Stimulated activated CD8-positive, alpha-beta memory T cell treated with anti-CD3 and anti-CD28 coated beads, Interleukin-7, amount 100 ng/mL, for 4 hours (primary cell): ENCODE results near the gene PMFBP1.

Experiments
- DNase-seq, 2 donors: peaks; one replicate each; pipeline ENCODE4 v3.0.0-alpha.2; 2020; ENCODE audit warnings: low read depth in 2 of 2

The PMFBP1 gene

GRCh38 chr16:72172105-72173034, at the start of gene PMFBP1:
TSS of gene PMFBP1 (minus strand) at chr16:72172155. CDS start at chr16:72171208, 947 bp downstream.
- DNase-seq: no peak

- no peak for DNase-seq
These were observed 49.7 kb upstream of the PMFBP1 start for GRCh38 chr16:72221630-72222024.

- DNase-seq: no peak
These were observed 49.1 kb upstream of the PMFBP1 start for GRCh38 chr16:72220875-72221629.

- DNase-seq: no peak
These were observed 47.3 kb upstream of the PMFBP1 start for GRCh38 chr16:72219282-72219681.

- DNase-seq: no peak
These were observed 44.8 kb upstream of the PMFBP1 start for GRCh38 chr16:72216767-72217166.

GRCh38 chr16:72214821-72215220, 42.9 kb upstream of the PMFBP1 start:
- DNase-seq: no peak

GRCh38 chr16:72211110-72211509, 39.2 kb upstream of the PMFBP1 start:
- DNase-seq: no peak

- no peak for DNase-seq
These were observed 38.6 kb upstream of the PMFBP1 start for GRCh38 chr16:72210555-72210954.

- no peak for DNase-seq
These were observed 38.1 kb upstream of the PMFBP1 start for GRCh38 chr16:72210072-72210471.

- no peak for DNase-seq
These were observed 34.3 kb upstream of the PMFBP1 start for GRCh38 chr16:72206299-72206698.

GRCh38 chr16:72203401-72203800, 31.4 kb upstream of the PMFBP1 start:
- DNase-seq: no peak

- no peak for DNase-seq
These were observed 30.1 kb upstream of the PMFBP1 start for GRCh38 chr16:72202014-72202413.

- no peak for DNase-seq
These were observed 29.4 kb upstream of the PMFBP1 start for GRCh38 chr16:72201387-72201786.

GRCh38 chr16:72199761-72200337, 27.9 kb upstream of the PMFBP1 start:
- no peak for DNase-seq

GRCh38 chr16:72198771-72199201, 26.8 kb upstream of the PMFBP1 start:
- no peak for DNase-seq

GRCh38 chr16:72198021-72198711, 26.2 kb upstream of the PMFBP1 start:
- no peak for DNase-seq

- no peak for DNase-seq
These were observed 25.6 kb upstream of the PMFBP1 start for GRCh38 chr16:72197545-72197944.

- DNase-seq: no peak
These were observed 23.7 kb upstream of the PMFBP1 start for GRCh38 chr16:72195609-72196008.

- DNase-seq: no peak
These were observed 19.6 kb upstream of the PMFBP1 start for GRCh38 chr16:72191551-72191950.

GRCh38 chr16:72189865-72190371, 18.0 kb upstream of the PMFBP1 start:
- no peak for DNase-seq

GRCh38 chr16:72188541-72188940, 16.6 kb upstream of the PMFBP1 start:
- DNase-seq: no peak

GRCh38 chr16:72187551-72187950, 15.6 kb upstream of the PMFBP1 start:
- no peak for DNase-seq
